SU-DHL-6 (cell line): Measurements from ENCODE around the gene GBF1.

ENCODE experiments used
- H2AFZ ChIP-seq: fragments of 200-600 bp; sonication (generic); 2 replicates; pipeline ENCODE4 v1.6.1; 2014; ENCODE audit warnings: low read depth, mild to moderate bottlenecking, moderate library complexity, mixed read lengths, antibody characterized with exemption, low read length; ENCODE audit not compliant: severe bottlenecking
- H3F3A ChIP-seq: fragments of 200-600 bp; shearing (Covaris generic); 2 replicates; pipeline ENCODE4 v1.6.0; 2016; ENCODE audit warnings: antibody characterized with exemption, mild to moderate bottlenecking; ENCODE audit not compliant: insufficient read depth
- H3K27ac ChIP-seq: fragments of 200-600 bp; sonication (generic); 2 replicates; pipeline ENCODE4 v1.5.1; 2016; ENCODE audit warnings: low read depth, mild to moderate bottlenecking, low read length, moderate library complexity, mixed read lengths
- H3K27me3 ChIP-seq: fragments of 200-600 bp; sonication (generic), shearing (Covaris generic); 2 replicates; pipeline ENCODE4 v1.6.0; 2014; ENCODE audit warnings: mild to moderate bottlenecking, low read length
- H3K36me3 ChIP-seq: fragments of 200-600 bp; sonication (generic); 2 replicates; pipeline ENCODE4 v1.6.1; 2014; ENCODE audit warnings: mild to moderate bottlenecking, low read length, mixed read lengths
- H3K4me2 ChIP-seq: fragments of 300-600, 200-600 bp; shearing (Covaris generic), sonication (generic); 2 replicates; pipeline ENCODE4 v1.6.0; 2014; ENCODE audit warnings: low read length, low read depth, mild to moderate bottlenecking; ENCODE audit not compliant: poor library complexity, severe bottlenecking
- H3K4me3 ChIP-seq: fragments of 200-600 bp; sonication (generic); 2 replicates; pipeline ENCODE4 v1.5.1; 2014; ENCODE audit warnings: antibody characterized with exemption, low read length, mild to moderate bottlenecking, mixed read lengths; ENCODE audit not compliant: insufficient read depth, poor library complexity, severe bottlenecking
- H3K79me2 ChIP-seq: fragments of 200-600 bp; sonication (generic); 2 replicates; pipeline ENCODE4 v1.6.1; 2014; ENCODE audit warnings: mild to moderate bottlenecking, low read length, moderate library complexity; ENCODE audit not compliant: insufficient read depth
- H3K9ac ChIP-seq: fragments of 200-600 bp; sonication (generic); 2 replicates; pipeline ENCODE4 v1.7.0; 2014; ENCODE audit warnings: mild to moderate bottlenecking, low read length
- H3K9me2 ChIP-seq: fragments of 200-600 bp; sonication (generic); replicated peaks from 2 replicates; pipeline ENCODE4 v1.6.1; 2014; ENCODE audit warnings: low read length; ENCODE audit not compliant: insufficient read depth
- H3K9me3 ChIP-seq: fragments of 200-600 bp; sonication (generic); 2 replicates; pipeline ENCODE4 v1.6.1; 2014; ENCODE audit warnings: low read length, mixed read lengths; ENCODE audit not compliant: insufficient read depth
- H4K20me1 ChIP-seq: fragments of 200-600 bp; sonication (generic); 2 replicates; pipeline ENCODE4 v1.6.1; 2014; ENCODE audit warnings: low read depth, mild to moderate bottlenecking, antibody characterized with exemption, low read length, moderate library complexity, mixed read lengths
- EZH2phosphoT487 ChIP-seq: fragments of 200-600 bp; sonication (generic), shearing (Covaris generic); conservative IDR thresholded peaks from 2 replicates; pipeline ENCODE4 v1.6.1; 2018; ENCODE audit warnings: mild to moderate bottlenecking, antibody characterized with exemption, low read length, moderate library complexity, mixed read lengths
- TF ChIP-seq, protein P1 (sequence below): fragments of 200-600 bp; sonication (generic); IDR thresholded peaks from one replicate; pipeline ENCODE4 v1.5.1; 2017; ENCODE audit warnings: antibody characterized with exemption, mild to moderate bottlenecking, low read length, moderate library complexity; ENCODE audit not compliant: insufficient read depth, poor library complexity, severe bottlenecking

Gene GBF1

DNA sequence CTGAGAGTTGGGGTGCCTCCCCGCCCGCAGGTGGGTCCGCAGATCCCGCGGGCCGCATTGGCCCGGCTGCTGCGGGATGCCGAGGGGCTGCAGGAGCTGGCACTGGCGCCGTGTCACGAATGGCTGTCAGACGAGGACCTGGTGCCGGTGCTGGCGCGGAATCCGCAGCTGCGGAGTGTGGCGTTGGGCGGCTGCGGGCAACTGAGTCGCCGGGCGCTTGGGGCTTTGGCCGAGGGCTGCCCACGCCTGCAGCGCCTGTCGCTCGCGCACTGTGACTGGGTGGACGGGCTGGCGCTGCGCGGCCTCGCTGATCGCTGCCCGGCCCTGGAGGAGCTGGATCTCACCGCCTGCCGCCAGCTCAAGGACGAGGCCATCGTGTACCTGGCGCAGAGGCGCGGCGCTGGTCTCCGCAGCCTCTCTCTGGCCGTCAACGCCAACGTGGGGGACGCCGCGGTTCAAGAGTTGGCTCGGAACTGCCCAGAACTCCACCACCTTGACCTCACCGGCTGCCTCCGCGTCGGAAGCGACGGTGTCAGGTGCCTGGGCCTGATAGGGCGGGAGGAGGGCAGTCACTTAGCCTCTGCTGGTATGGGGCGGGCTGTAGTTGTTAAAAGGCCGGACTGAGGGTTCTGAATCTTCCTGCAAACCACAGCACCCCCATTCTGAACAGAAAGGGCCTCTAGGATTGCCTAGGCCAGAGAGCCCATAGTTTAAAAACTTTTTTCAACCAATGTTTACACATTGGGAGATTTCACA, 176.6 kb downstream of the GBF1 start:
- peak overlapping the region; percentile 36 for H2AFZ ChIP-seq
- H3K27ac ChIP-seq = peak overlapping the region; percentile 79
- TF ChIP-seq EZH2phosphoT487 = no peak
- TF ChIP-seq, protein P1, sequence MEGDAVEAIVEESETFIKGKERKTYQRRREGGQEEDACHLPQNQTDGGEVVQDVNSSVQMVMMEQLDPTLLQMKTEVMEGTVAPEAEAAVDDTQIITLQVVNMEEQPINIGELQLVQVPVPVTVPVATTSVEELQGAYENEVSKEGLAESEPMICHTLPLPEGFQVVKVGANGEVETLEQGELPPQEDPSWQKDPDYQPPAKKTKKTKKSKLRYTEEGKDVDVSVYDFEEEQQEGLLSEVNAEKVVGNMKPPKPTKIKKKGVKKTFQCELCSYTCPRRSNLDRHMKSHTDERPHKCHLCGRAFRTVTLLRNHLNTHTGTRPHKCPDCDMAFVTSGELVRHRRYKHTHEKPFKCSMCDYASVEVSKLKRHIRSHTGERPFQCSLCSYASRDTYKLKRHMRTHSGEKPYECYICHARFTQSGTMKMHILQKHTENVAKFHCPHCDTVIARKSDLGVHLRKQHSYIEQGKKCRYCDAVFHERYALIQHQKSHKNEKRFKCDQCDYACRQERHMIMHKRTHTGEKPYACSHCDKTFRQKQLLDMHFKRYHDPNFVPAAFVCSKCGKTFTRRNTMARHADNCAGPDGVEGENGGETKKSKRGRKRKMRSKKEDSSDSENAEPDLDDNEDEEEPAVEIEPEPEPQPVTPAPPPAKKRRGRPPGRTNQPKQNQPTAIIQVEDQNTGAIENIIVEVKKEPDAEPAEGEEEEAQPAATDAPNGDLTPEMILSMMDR = no peak

DNA sequence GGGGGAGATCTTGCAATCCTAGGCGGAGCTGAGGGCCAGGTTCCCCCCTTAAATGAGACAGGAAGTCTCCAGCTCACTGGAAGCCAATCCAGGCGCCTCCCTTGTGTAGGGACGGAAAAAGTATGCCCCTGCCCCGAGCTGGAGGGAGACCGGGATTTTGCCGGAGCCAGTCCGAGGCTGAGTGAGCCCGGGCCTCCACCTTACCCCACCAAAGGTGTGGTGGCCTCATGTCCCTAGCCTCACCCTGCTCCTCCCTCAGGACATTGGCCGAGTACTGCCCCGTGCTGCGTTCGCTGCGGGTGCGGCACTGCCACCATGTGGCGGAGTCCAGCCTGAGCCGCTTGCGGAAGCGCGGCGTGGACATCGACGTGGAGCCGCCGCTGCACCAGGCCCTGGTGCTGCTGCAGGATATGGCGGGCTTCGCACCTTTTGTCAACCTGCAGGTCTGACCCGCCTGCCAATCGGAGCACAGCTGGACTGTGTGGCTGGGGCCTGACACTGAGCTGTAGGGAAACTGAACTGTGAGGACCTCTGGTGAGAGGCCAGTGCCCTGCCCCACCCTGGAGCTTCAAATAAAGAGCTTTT, 177.3 kb downstream of the GBF1 start:
- H3K4me3 ChIP-seq = peak overlapping the region; percentile 82
- H3K9me2 ChIP-seq = no peaks in the 10 kb centered on the region
- H3K27ac ChIP-seq = peak overlapping the region; percentile 79; the same call in 1 of the 2 replicates
- no peaks in the 10 kb centered on the region for H3K36me3 ChIP-seq
- H3K9ac ChIP-seq = peak overlapping the region; percentile 68
- no peaks in the 10 kb centered on the region for H3K9me3 ChIP-seq
- H3K79me2 ChIP-seq = no peaks in the 10 kb centered on the region
- peak overlapping the region; percentile 74 for H3K4me2 ChIP-seq
- H3K27me3 ChIP-seq = no peaks in the 10 kb centered on the region
- TF ChIP-seq, protein P1 = peak; percentile 37
- no peak for TF ChIP-seq EZH2phosphoT487
- no peaks in the 10 kb centered on the region for H4K20me1 ChIP-seq
- H2AFZ ChIP-seq = no peak overlapping the region
- H3F3A ChIP-seq = no peaks in the 10 kb centered on the region

More for the DNA sequence above, 176.6 kb downstream of the GBF1 start:
- no peaks in the 10 kb centered on the region for H3F3A ChIP-seq
- no peaks in the 10 kb centered on the region for H3K79me2 ChIP-seq
- no peaks in the 10 kb centered on the region for H4K20me1 ChIP-seq
- H3K36me3 ChIP-seq = no peaks in the 10 kb centered on the region
- H3K27me3 ChIP-seq = no peaks in the 10 kb centered on the region
- no peaks in the 10 kb centered on the region for H3K9me2 ChIP-seq
- H3K4me3 ChIP-seq = peak overlapping the region; percentile 82
- H3K9ac ChIP-seq = peak overlapping the region; percentile 68
- peak overlapping the region; percentile 74 for H3K4me2 ChIP-seq
- no peaks in the 10 kb centered on the region for H3K9me3 ChIP-seq

DNA sequence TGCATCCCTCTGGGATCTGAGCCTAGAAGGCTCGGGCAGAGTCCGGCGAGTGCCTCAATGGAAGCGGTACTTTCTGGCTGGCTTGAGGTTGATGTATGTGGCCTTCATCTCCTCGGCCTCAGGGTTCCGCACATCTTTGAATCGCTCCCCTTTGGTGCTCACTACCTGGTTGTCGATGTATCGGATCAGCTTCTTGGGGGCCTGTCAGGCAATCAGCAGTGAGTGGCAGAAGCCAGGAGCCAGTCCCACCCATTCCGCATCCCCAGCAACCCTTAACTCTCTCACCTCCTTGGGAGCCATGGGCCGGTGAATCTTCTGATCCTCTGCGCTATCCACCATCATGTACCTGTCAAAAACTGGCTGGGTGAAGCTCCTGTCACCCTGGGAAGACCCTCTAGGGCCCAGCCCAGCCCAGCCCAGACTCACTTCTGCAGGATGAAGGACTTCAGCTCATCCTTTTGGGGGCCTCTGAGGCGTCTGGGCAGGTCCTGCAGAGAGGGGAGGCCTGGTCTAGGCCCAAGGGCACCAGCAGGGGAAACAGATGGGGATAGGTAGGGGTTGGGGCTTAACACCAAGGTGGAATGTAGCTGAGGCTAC, 178.1 kb downstream of the GBF1 start:
- Histone ChIP-seq H3K27me3 (no peaks in the 10 kb centered on the region), H3K4me2 (no peak overlapping the region), H3K36me3 (no peaks in the 10 kb centered on the region), H3K9me2 (no peaks in the 10 kb centered on the region), H3K79me2 (no peaks in the 10 kb centered on the region), H3K4me3 (no peak overlapping the region), H3K9me3 (no peaks in the 10 kb centered on the region), H2AFZ (no peak overlapping the region), H4K20me1 (no peaks in the 10 kb centered on the region), H3K27ac (no peak overlapping the region), H3K9ac (no peak overlapping the region), H3F3A (no peaks in the 10 kb centered on the region)
- TF ChIP-seq, protein P1 = no peak
- TF ChIP-seq EZH2phosphoT487 = no peak
